Large intestine (tissue), 3 donors: Measurements from ENCODE around the gene CCDC50. TPM values are rescaled to one million over a fixed set of nuclear protein-coding genes. Genes with fewer than 3 reads are reported as not detected.

Source experiments
- DNase-seq, 2 donors: peaks; one replicate each; pipeline versions ENCODE4 v3.0.0 to v3.0.0-alpha.2; 2013
- H3K27ac ChIP-seq: one replicate; pipeline ENCODE4 v1.5.1; 2013; ENCODE audit warnings: low read length
- H3K27me3 ChIP-seq: 2 replicates; pipeline ENCODE4 v1.6.1; 2013; ENCODE audit warnings: low read length; ENCODE audit not compliant: control insufficient read depth, insufficient read depth
- H3K36me3 ChIP-seq: 2 replicates; pipeline ENCODE4 v1.6.1; 2013; ENCODE audit warnings: low read length; ENCODE audit not compliant: control insufficient read depth, insufficient read depth
- H3K4me1 ChIP-seq: one replicate; pipeline ENCODE4 v1.6.1; 2013; ENCODE audit warnings: low read length; ENCODE audit not compliant: control insufficient read depth, insufficient read depth
- H3K4me3 ChIP-seq: one replicate; pipeline ENCODE4 v1.5.1; 2013; ENCODE audit warnings: low read length
- H3K9me3 ChIP-seq: one replicate; pipeline ENCODE4 v1.6.1; 2013; ENCODE audit warnings: mild to moderate bottlenecking, low read depth, low read length, moderate library complexity; ENCODE audit not compliant: control insufficient read depth
- WGBS: methylation state at CpG from one replicate; pipeline ENCODE4 v1.1.5; 2013; ENCODE audit warnings: low lambda C conversion rate; ENCODE audit not compliant: insufficient coverage; 5-methylcytosine and 5-hydroxymethylcytosine counted together
- polyA plus RNA-seq: library from polyadenylated mRNA; unstranded; fragments of 120-200 nt; gene quantifications from one replicate; pipeline ENCODE4 v1.2.1, GENCODE V29; 2013

The CCDC50 gene
- polyA plus RNA-seq, 1 donor: 82.1 TPM

DNA sequence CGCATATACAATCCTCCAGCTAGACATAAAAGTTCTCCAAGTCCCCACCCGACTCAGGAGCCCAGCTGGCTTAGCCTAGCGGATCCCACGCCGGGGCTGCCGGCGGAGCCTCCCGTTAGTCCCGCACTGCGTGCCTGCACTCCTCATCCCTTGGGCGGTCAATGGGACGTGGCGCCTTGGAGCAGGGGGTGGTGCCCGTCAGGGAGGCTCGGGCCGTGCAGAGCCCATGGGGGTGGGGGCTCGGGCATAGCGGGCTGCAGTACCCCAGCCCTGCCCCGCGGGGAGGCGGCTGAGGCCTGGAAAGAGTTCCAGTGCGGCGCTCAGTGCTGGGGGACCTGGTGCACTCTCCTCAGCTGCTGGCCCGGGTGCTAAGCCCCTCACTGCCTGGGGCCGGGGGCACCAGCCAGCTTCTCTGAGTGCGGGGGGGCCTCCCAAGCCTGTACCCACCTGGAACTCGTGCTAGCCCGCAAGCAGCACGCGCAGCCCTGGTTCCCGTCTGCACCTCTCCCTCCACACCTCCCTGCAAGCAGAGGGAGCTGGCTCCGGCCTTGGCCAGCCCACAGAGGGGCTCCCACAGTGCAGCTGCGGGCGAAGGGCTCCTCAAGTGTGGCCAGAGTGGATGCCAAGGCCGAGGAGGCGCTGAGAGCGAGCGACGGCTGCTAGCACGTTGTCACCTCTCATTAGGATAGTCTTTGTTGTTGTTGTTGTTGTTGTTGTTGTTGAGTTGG lies 12.2 kb upstream of the CCDC50 start:
- Histone ChIP-seq H3K36me3 (no peaks in the 10 kb centered on the region), H3K9me3 (peaks cover 8% of the 10 kb centered on the region), H3K4me3 (no peak overlapping the region), H3K27me3 (no peaks in the 10 kb centered on the region), H3K27ac (no peak overlapping the region), H3K4me1 (peaks cover 10% of the 10 kb centered on the region)
- DNase-seq: no peak
- no CpG with 5 or more reads among the region's 40 CpGs for WGBS

DNA sequence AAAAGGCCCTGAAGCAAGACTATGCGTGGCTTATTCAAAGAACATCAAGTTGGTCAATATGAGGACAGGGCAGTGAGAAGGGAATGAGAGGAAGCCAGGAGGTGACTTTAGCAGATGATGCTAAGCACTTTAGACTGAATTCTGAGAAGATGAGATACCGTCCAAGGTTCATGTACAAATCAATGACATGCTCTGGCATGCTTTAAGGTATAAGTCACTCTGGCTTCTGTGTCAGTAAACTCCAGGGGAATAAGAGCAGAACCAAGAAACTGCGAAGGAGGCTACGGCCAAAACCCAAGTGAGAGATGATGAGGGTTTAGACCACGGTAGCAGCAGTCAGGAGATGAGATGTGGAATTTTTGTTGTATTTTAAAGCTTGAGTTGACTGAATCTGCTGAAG lies 8.9 kb upstream of the CCDC50 start:
- no peak overlapping the region for H3K4me3 ChIP-seq
- H3K36me3 ChIP-seq: no peaks in the 10 kb centered on the region
- no peak overlapping the region for H3K27ac ChIP-seq
- 88% methylated on average over 4 of the region's 5 CpGs for WGBS
- no peaks in the 10 kb centered on the region for H3K27me3 ChIP-seq
- no peaks in the 10 kb centered on the region for H3K4me1 ChIP-seq
- DNase-seq: peak; percentile 12 to 22
- peaks cover 8% of the 10 kb centered on the region for H3K9me3 ChIP-seq

DNA sequence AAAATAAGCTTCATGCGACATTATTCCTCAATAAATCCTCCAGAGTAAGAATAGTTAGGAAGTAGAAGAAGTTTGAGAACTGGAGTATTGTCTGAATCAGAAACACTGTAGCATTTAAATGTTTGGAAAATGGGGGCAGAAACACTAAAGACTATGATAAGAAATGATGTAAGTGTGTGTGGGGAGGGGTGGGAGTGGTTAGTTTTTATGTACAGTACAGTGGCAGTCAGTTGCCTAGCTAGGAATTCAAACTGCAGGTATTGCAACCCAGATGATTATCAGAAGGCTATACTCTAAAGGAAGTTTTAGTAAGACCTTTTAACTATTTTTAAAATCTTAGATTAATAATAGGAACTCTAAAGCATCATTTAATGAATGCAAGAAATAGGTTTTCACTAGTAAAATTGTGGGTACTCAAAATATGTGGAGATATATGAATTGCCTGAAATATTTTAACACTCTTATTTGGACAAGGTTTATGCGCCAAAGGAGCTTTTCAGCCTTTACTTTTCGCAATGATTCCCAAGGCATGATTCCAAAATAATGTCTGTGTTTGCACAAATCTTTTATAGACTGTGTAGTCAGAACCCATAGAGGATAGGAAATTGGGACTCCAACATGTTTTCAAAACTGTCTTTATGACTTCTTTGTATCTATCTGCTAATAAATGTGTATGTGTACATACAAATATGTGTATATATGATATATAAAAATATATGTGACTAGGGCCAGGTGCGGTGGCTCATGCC lies 8.0 kb upstream of the CCDC50 start:
- peaks cover 8% of the 10 kb centered on the region for H3K9me3 ChIP-seq
- 93% methylated on average over 2 of the region's 4 CpGs for WGBS
- no peak overlapping the region for H3K4me3 ChIP-seq
- DNase-seq: no peak
- no peak overlapping the region for H3K27ac ChIP-seq
- H3K27me3 ChIP-seq: no peaks in the 10 kb centered on the region
- H3K4me1 ChIP-seq: no peaks in the 10 kb centered on the region
- H3K36me3 ChIP-seq: no peaks in the 10 kb centered on the region

DNA sequence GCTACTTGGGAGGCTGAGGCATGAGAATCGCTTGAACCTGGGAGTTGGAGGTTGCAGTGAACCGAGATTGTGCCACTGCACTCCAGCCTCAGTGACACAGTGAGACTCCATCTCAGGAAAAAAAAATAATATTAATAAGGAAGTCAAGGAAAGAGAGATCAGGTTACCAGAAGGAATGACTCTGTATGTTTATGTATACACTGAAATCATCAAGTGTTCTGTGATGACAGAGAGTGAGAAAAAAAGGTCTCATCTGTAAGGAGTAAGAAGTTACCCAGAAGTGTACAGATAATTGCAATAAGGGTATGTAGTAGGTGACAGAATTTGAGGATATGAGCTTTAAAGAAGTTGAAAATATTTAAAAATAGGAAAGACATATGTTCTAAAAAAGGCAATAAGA lies 4.3 kb upstream of the CCDC50 start:
- no peak for DNase-seq
- H3K27ac ChIP-seq: no peak overlapping the region
- H3K4me3 ChIP-seq: no peak overlapping the region
- no CpG with 5 or more reads among the region's 2 CpGs for WGBS
- peaks cover 5% of the 10 kb centered on the region for H3K4me1 ChIP-seq
- no peaks in the 10 kb centered on the region for H3K36me3 ChIP-seq
- no peaks in the 10 kb centered on the region for H3K27me3 ChIP-seq
- no peaks in the 10 kb centered on the region for H3K9me3 ChIP-seq

DNA sequence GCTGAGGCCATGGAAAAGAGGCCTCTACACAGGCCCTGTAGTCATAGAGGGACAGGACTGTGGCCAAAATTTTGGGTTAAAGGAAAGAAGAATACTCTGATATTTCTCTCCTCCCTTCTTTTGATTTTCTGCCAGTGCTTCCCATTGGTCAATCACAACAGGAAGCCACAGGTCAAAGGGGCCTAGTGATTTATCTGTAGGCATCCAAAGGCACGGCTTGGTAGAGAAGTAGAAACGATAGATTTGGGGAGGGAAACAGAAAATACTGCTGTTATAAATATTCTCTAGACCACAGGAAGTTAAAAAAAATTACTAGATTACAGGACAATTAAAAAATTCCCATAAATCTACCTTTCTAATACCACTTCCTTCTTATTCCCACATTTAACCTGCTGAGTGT lies 1.7 kb upstream of the CCDC50 start:
- no peaks in the 10 kb centered on the region for H3K27me3 ChIP-seq
- no peak overlapping the region for H3K4me3 ChIP-seq
- H3K36me3 ChIP-seq: no peaks in the 10 kb centered on the region
- DNase-seq: no peak
- H3K9me3 ChIP-seq: no peaks in the 10 kb centered on the region
- H3K4me1 ChIP-seq: peaks cover 5% of the 10 kb centered on the region
- H3K27ac ChIP-seq: no peak overlapping the region
- WGBS: 100% methylated on average over 1 of the region's 2 CpGs

DNA sequence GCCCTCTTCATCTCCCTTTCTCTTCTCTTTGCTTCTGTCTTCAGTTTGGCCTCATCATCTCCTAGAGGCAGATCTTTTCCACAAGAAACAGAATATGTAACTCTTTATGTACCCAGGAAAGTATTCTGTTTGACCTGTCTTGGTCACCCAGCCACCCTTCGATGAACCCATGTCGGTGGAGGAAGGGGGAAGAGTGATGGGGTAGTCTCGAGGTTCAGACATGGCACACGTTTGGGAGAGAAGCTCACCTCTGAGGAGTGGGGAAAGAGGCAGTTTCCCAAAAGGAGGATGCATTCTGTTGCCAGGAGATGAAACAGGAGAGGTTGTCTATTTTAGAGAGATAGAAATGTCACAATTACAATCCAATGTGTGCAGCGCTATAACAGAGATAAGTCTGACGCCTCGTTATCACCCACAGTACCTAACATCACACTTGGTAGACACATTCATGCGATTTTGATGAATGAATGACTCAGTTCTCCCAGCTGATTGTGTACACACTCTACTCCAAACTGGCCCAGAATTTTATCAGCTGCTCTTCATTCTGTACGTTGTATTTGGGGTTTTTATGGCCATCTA lies 722 bp upstream of the CCDC50 start:
- Histone ChIP-seq H3K27ac (peak overlapping the region; percentile 87), H3K36me3 (no peaks in the 10 kb centered on the region), H3K4me1 (peaks cover 5% of the 10 kb centered on the region), H3K4me3 (peak overlapping the region; percentile 95), H3K9me3 (no peaks in the 10 kb centered on the region), H3K27me3 (no peaks in the 10 kb centered on the region)
- 0% methylated on average over 1 of the region's 9 CpGs for WGBS
- DNase-seq: no peak

DNA sequence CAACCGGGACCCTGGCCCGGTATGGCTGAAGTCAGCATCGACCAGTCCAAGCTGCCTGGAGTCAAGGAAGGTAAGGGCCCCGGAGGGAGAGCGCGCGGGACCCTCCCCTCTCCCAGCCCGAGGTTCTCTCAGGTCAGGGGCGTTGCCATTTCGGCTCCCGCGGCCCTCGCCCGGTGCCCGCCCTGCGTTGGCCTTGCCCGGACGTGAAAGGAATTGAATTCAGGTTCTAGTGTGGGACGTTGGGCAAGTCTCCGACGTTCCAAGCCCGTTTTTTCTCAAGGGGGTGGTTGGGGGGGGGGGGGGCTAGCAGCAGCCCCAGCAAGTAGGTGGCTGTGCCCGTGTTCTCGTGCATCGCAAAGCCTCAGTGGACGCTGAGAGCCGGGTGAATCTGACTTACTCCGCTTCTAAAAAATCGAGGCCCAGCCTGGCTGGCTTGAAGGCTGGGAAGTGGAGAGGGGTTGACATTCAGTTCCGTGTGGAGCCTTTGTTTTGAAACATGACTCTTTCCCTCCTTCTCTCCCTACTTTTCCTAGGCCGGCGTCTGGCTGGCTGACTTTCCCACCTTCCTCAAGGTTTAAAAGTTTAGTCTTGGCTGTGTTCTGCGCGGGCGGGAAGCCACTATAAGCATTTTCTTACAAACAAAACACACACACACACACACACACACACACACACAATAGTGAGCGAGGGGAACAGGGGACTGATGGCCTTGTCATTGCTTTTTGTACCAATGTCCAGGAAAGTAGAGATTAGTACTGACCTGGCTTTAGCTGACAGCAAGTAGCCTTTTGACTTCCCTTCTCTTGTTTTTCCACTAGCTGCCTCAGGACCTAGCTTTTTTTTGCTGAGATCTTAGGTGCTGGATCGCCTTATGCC lies 698 bp downstream of the CCDC50 start, which contains the start of gene UTS2B:
UTS2B (minus strand) TSS at position 873 of the 876 bp plus-strand sequence. CDS start 48,337 bp downstream, outside the sequence.
- H3K4me1 ChIP-seq: peaks cover 5% of the 10 kb centered on the region
- no peaks in the 10 kb centered on the region for H3K9me3 ChIP-seq
- peak within 1 kb of the TSS; percentile 87 for H3K27ac ChIP-seq
- 40% methylated on average over 1 of the region's 37 CpGs for WGBS
- H3K27me3 ChIP-seq: no peaks in the 10 kb centered on the region
- no peaks in the 10 kb centered on the region for H3K36me3 ChIP-seq
- DNase-seq: peak in 1 of 2 donors; percentile 81
- peak within 1 kb of the TSS; percentile 95 for H3K4me3 ChIP-seq

DNA sequence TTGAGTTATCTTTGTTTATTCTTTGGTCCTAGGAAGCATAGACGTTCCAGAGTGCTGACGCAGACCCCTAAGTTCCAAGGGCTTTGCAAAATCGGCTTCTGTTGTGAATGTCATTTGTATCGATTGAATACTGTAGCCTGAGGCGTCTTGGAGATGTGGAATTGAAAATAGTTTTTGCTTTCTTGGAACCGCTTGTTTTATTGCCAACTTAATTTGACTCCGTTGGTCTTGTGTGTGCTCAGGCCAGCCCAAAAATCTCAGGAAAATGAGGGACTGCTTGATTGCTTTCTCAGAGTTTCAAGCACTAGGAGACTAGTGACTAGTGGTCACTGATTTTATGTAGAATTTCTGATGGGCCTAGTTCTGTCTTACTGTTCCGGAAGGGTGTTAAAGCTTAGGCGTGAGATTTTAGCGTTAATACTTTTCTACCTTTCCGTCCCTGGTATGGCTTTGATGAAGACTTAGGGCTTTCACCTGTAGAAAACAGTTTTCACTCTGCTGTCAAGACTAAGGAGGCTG lies 1.4 kb downstream of the CCDC50 start:
- peak overlapping the region; percentile 95 for H3K4me3 ChIP-seq
- peaks cover 5% of the 10 kb centered on the region for H3K4me1 ChIP-seq
- DNase-seq: no peak
- peak overlapping the region; percentile 87 for H3K27ac ChIP-seq
- no peaks in the 10 kb centered on the region for H3K9me3 ChIP-seq
- no peaks in the 10 kb centered on the region for H3K27me3 ChIP-seq
- WGBS: 73% methylated on average over 5 of the region's 11 CpGs
- no peaks in the 10 kb centered on the region for H3K36me3 ChIP-seq

DNA sequence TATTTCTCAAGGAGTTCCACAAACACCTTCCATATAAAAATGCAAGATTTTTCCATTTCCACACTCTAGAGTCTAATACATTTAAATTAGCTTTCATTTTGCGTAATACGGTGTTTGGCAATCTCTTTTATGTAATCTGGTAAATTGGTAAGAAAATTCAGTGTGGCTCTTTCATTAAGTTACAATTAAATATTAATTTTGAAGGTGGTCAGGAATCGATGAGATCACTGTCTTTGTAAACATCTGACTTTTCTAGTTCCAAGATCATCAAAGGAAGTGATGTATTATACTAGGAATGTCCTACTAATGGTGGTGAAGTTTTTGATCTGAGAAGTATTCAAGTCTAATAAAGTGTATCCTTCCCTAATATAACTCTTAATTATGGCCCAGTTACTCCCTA lies 2.2 kb downstream of the CCDC50 start:
- Histone ChIP-seq H3K27ac (no peak overlapping the region), H3K27me3 (no peaks in the 10 kb centered on the region), H3K4me3 (no peak overlapping the region), H3K9me3 (no peaks in the 10 kb centered on the region), H3K36me3 (no peaks in the 10 kb centered on the region), H3K4me1 (peaks cover 5% of the 10 kb centered on the region)
- no peak for DNase-seq
- 71% methylated on average over 1 of the region's 3 CpGs for WGBS
